HG03571 (cell line): ENCODE results near the gene ATP6V1G2.
A peak's percentile ranks its signal among the peaks of the same experiment; 100 is the strongest.
"Not testable (repeated sequence)": the region's sequence is repeated elsewhere in the genome, so short reads cannot be mapped to it uniquely, and the experiment has no call there.

Source experiments
- ATAC-seq: cut with Tn5 transposase; IDR thresholded peaks from one replicate; pipeline ENCODE4 v1.9.1; 2021; ENCODE audit not compliant: unreplicated experiment

Gene ATP6V1G2

GRCh38 chr6:31529329-31530150 lies 16.9 kb downstream of the ATP6V1G2 start:
- ATAC-seq, result no peak

DNA sequence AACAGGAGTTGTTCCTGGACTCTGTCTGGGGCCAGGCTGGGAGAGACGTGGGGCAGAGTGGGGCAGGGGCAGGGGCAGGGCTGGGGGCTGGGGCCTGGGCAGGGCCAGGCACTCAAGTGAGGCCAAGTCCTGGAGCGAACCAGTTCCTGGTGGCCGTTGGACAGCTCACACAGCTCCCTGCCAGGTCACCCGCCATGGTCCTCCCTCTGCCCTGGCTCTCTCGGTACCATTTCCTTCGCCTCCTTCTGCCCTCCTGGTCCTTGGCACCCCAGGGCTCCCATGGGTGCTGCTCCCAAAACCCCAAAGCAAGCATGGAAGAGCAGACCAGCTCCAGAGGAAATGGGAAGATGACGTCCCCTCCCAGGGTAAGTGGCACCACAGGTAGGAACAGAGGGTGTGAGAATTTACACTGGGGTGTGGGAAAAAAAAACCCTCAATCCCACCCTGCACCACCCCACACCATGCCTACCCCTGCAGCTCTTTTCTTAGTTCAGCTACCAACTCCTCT lies 17.5 kb downstream of the ATP6V1G2 start, which contains the start of gene MCCD1:
Gene MCCD1 (plus strand): TSS at position 142 of the 508 bp plus-strand sequence. CDS start 53 bp downstream, at position 195.
- no peak for ATAC-seq

DNA sequence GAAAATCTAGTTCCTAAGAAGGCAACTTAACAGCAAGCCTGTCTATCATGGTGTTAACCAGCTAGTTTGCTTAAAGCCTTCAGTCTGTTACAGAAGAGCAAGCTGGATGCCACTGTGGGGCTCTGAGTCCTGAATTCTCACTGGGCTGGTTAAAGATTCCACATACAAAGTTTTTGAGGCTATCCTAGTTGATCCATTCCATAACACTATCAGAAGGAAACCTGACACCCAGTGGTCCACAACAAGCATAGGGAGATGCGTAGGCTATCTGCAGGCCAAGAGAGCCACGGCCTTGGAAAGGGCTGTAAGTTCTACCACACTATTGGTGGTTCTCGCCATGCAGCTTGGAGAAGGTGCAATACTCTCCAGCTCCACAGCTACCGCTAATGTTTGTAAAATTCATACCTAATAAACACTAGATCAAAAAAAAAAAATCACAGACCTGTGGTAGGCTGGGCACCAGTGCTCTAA lies 18.1 kb downstream of the ATP6V1G2 start:
- ATAC-seq, result no peak

GRCh38 chr6:31525932-31526591 lies 20.3 kb downstream of the ATP6V1G2 start:
- no peak for ATAC-seq

DNA sequence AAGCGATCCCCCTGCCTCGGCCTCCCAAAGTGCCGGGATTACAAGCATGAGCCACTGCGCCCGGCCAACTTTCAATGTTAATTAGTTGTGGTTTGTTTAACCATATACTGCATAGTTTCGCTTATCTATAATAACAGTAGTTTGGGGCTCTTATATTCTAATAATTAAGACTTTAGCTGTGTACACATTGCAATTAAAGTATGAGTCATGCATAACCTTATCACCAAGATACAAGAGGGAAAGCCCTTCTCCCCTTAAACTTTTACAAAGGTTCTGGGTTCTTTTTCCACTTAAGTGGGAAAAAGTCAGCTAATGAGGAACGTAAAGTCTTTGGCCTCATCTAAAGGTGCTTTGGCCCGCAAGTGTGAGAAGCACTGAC lies 20.9 kb downstream of the ATP6V1G2 start:
- ATAC-seq, result no peak

DNA sequence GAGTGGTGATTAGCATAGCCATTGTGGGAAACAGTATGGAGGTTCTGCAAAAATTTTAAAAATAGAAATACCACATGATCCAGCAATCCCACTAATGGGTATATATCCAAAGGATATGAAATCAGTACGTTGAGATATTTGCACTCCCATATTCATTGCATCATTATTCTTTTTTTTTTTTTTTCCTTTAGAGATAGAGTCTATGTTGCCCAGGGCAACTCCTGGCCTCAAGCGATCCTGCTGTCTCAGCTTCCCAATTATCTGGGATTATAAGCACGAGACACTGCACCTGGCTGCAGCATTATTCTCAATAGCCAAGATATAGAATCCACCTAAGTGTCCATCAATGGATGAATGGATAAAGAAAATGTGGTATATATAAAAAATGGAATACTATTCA lies 24.6 kb downstream of the ATP6V1G2 start:
- no peak for ATAC-seq

DNA sequence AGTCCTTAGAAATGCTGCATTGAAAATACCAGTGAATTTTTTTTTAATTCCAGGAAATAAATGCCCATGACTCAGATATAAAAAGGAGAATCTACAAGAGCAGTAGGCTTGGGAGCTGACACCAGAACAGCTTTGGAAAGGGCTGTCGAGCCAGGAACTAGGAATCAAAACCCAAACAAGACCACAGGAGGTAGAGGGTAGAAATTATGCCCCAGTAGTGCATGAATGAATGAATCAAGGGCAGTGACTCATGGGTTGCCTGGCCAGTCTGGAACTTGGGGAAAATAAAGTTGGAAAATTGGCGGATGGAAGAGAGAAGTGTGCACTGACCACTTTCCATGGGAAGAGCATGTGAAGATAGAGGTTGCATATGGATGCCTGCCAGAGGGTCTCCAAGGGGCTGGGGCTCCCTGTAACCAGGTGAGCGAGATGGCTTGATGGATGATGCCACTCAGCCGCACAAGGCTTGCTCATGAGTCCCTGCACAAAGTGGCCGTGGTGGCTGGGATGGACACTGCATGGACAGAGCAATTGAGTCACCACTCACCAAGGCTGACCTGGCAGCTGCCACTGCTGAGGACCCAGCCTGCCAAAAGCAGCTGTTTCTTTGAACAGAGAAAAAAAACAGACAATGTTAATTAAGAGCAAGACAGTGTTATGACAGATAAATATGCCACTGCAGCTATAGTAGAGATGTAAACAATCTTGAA lies 32.8 kb downstream of the ATP6V1G2 start:
- no peak for ATAC-seq

DNA sequence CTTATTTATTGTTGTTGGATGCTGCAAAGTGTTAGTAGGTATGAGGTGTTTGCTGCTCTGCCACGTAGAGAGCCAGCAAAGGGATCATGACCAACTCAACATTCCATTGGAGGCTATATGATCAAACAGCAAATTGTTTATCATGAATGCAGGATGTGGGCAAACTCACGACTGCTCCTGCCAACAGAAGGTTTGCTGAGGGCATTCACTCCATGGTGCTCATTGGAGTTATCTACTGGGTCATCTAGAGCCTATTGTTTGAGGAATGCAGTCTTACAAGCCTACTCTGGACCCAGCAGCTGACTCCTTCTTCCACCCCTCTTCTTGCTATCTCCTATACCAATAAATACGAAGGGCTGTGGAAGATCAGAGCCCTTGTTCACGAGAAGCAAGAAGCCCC lies 36.4 kb downstream of the ATP6V1G2 start:
- no peak for ATAC-seq

DNA sequence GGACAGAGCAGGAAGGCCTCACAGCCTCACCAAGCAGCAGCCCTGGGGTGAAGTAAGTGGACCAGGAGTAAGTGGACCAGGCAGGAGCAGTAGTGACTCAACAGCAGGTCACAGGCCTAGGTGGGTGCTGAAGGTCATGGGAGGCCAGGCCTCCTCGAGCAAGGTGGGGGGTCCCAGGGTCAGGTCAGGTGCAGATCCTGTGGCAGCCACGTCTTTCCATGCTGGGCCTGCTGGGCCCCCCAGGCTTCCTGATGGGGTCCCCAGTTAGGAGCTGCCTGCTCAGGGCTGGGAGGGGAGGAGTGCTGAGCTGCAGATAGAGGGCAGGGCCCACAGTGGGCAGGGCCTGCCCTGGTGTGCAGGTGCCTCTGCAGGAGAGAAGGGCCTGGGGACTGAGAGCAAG lies 37.4 kb downstream of the ATP6V1G2 start:
- not testable (repeated sequence) for ATAC-seq

DNA sequence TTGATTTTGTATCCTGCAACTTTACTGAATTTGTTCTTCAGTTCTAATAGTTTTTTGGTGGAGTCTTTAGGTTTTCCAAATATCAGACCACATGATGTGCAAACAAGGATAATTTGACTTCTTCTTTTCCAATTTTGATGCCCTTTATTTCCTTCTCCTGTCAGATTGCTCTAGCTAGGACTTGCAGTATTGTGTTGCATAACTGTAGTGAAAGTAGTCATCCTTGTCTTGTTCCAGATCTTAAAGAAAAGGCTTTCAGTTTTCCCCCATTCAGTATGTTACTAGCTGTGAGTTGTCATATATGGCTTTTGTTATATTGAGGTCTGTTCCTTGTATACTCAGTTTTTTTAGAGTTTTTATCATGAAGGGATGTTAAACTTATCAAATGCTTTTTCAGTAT lies 43.8 kb downstream of the ATP6V1G2 start:
- ATAC-seq, result no peak

DNA sequence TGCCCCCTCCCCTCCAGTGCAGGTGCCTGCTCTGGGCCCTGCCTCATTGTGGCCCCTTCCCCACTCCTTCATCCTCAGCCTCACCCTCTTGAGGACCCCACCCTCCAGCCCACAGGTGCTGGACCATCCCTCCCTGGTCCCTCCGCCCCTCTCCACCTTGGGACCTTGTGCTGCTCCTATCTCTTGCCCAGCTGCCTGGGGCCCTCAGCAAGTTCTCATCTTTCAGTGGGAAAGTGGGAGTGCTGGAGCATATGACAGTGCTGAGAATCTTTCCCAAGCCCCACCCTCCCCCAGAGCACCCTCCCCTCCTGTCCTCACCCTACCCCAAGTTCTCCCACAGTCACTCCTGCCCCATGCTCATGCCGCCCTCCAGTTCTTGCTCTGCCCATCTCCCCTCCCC lies 46.8 kb downstream of the ATP6V1G2 start:
- ATAC-seq, result not testable (repeated sequence)

DNA sequence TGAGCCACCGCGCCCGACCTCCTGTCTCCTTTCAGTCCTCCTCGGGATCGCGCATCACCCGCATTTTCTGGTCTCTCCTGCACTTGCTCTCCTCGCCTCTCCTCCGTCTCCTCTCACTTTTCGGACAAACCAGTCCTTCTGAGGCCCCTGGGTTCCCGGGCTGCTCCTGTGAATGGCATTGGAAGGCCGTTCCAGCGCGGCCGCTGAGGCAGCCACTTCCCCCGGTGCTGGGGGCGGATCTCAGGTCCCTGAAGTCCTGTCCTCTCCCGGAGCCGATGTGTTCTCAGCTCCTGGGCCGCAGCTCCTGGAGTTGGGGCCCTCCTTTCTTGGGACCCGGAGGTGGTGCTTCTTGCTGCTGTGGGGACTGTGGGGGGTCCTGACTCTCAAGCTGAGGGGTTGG lies 47.7 kb downstream of the ATP6V1G2 start:
- no peak for ATAC-seq

GRCh38 chr6:31497531-31498476 lies 48.6 kb downstream of the ATP6V1G2 start, which contains the start of gene MICB:
MICB (plus strand) TSS chr6:31498145; CDS start chr6:31498194, 49 bp downstream.
- ATAC-seq, result peak; percentile 35

GRCh38 chr6:31496826-31497225 lies 49.6 kb downstream of the ATP6V1G2 start:
- ATAC-seq, result not testable (repeated sequence)

- ATAC-seq, result no peak
These were observed 50.8 kb downstream of the ATP6V1G2 start for GRCh38 chr6:31495580-31495979.
